NB4 (cell line): ENCODE measurements around the gene TIGAR.

Source experiments
- CTCF ChIP-seq: IDR thresholded peaks from one replicate; pipeline ENCODE4 v1.5.1; 2012; ENCODE audit warnings: low read depth, low read length
- MAX ChIP-seq: IDR thresholded peaks from 2 replicates; pipeline ENCODE4 v1.6.1; 2011; ENCODE audit warnings: low read depth, low read length
- MYC ChIP-seq: IDR thresholded peaks from 2 replicates; pipeline ENCODE4 v1.6.1; 2011; ENCODE audit warnings: low read depth, low read length
- POLR2A ChIP-seq: IDR thresholded peaks from 2 replicates; pipeline ENCODE4 v1.6.1; 2011; ENCODE audit warnings: mild to moderate bottlenecking; ENCODE audit not compliant: insufficient read length; ENCODE audit errors: extremely low read depth

GRCh38 chr12:4388032-4388431, 67.0 kb downstream of the TIGAR start:
- TF ChIP-seq CTCF (no peak), POLR2A (no peak), MAX (no peak), MYC (no peak)
